ENCODE measurements around the gene SPRY4. TPM values are rescaled to one million over a fixed set of nuclear protein-coding genes. Genes with fewer than 3 reads are reported as not detected.
A peak's percentile ranks its signal among the peaks of the same experiment; 100 is the strongest.
"Not testable (repeated sequence)": the region's sequence is repeated elsewhere in the genome, so short reads cannot be mapped to it uniquely, and the experiment has no call there.

Gene SPRY4
- total and polyA plus RNA-seq, 12 donors = 5.0 to 13.7 (median 9.5) TPM

DNA sequence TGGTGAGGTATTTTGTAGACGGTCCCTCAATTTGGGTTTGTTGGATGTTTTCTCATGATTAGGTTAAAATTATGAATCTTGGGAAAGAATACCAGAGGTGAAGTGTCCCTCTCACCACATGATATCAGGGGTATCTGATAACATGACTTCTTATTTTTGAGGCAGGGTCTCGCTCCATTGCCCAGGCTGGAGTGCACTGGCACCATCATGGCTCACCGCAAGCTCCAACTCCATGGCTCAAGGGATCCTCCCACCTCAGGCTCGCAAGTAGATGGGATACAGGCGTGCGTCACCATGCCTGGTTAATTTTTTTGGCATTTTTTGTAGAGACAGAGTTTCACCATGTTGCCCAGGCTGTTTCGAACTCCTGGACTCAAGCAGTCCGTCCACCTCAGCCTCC lies 24.1 kb downstream of the SPRY4 start:
- no peaks in the 10 kb centered on the region for H3K9me3 ChIP-seq
- TF ChIP-seq CTCF (IDR thresholded peaks at IDR 0.05) = no peak
- H3K4me1 ChIP-seq = peaks cover under 1 to 41% (median 31%) of the 10 kb centered on the region in 9 donors
- intact Hi-C loops (cut with DNase I) = loop anchor here in 2 of 10 donors (10.0 kb wide), 2 partner anchors 146 to 306 kb away; no protein-coding TSS in a partner anchor
- DNase-seq (no peak), ATAC-seq (no peak)
- no peak overlapping the region for H3K27ac ChIP-seq
- no peaks in the 10 kb centered on the region for H3K36me3 ChIP-seq
- H3K27me3 ChIP-seq = no peaks in the 10 kb centered on the region
- 96 to 97% methylated on average over 8 of the region's 8 CpGs for WGBS, 2 donors
- no peak overlapping the region for H3K4me3 ChIP-seq

DNA sequence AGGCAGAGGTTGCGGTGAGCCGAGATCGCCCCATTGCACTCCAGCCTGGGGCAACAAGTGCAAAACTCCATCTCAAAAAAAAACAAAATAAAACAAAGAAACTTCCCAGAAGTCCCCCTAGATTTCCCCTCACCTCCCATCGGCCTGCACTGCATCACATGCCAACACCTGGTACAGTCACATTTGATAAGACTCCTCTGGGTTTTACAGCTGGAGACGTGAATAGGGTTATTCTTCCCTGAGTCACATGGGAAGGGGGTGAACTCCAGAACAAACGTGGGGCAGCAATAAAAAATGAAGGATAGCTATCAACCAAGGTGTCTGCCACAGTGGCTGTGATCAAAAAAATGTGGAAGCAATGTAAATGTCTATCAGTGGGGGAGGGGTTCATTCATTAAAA lies 26.0 kb downstream of the SPRY4 start:
- peaks cover 5 to 48% (median 28%) of the 10 kb centered on the region in 9 donors for H3K4me1 ChIP-seq
- 73 to 74% methylated on average over 6 of the region's 6 CpGs for WGBS, 2 donors
- no peaks in the 10 kb centered on the region for H3K36me3 ChIP-seq
- ATAC-seq = no peak
- TF ChIP-seq CTCF (IDR thresholded peaks at IDR 0.05) = no peak
- H3K27ac ChIP-seq = no peak overlapping the region
- no peak for DNase-seq
- H3K27me3 ChIP-seq = no peaks in the 10 kb centered on the region
- no peaks in the 10 kb centered on the region for H3K9me3 ChIP-seq
- intact Hi-C loops (cut with DNase I) = loop anchor here in 1 of 10 donors (10.0 kb wide), 1 partner anchor 396 kb away; no protein-coding TSS in a partner anchor
- no peak overlapping the region for H3K4me3 ChIP-seq

- not testable (repeated sequence) for H3K4me3 ChIP-seq, H3K9me3 ChIP-seq, ATAC-seq, H3K27me3 ChIP-seq, H3K36me3 ChIP-seq, DNase-seq
- peak overlapping the region in 7 of 10 donors; percentile 9 to 76 (median 64) for H3K27ac ChIP-seq
- intact Hi-C loops (cut with DNase I) = loop anchor here in 1 of 10 donors (10.0 kb wide), 1 partner anchor 397 kb away; no protein-coding TSS in a partner anchor
- H3K4me1 ChIP-seq = peaks cover 5 to 53% (median 31%) of the 10 kb centered on the region in 9 donors
- 96 to 97% methylated on average over 5 of the region's 5 CpGs for WGBS, 2 donors
These were observed 27.0 kb downstream of the SPRY4 start for GRCh38 chr5:142297786-142298185.

DNA sequence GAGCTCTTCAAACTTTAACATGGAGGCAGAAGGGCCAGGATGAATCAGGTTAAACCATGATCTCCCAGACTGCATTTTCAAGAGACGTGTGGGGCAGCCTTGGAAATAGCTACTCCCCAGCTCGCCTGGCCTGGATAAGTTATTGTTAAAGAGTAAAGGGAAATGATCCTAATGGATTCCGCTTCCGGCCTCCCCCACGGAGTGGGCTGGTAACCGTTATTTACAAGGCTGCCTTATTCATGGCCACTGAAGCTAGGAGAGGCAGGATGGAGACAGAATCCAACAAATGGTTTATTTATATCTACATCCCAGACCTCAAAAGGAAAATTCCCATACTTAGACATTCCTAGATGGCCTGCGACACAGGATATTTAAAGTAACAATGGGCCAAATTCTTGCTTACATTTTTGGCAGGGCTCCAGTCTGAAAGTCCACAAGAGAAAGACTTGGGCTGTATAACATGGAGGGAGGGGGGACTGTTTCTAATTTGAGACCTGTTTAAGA lies 27.9 kb downstream of the SPRY4 start:
- peaks cover 5 to 53% (median 31%) of the 10 kb centered on the region in 9 donors for H3K4me1 ChIP-seq

More for the DNA sequence above, 27.9 kb downstream of the SPRY4 start:
- H3K27ac ChIP-seq = peak overlapping the region; percentile 8 to 76 (median 56)
- peak; percentile 67 to 91 (median 84) for ATAC-seq
- no peak overlapping the region for H3K4me3 ChIP-seq
- TF ChIP-seq CTCF (IDR thresholded peaks at IDR 0.05) = no peak
- H3K27me3 ChIP-seq = no peaks in the 10 kb centered on the region
- peak; percentile 27 to 86 for DNase-seq
- WGBS, 2 donors = 25 to 26% methylated on average over 7 of the region's 7 CpGs
- no peaks in the 10 kb centered on the region for H3K36me3 ChIP-seq
- H3K9me3 ChIP-seq = no peaks in the 10 kb centered on the region
- intact Hi-C loops (cut with DNase I) = loop anchor here in 1 of 10 donors (10.0 kb wide), 1 partner anchor 398 kb away; no protein-coding TSS in a partner anchor

Measured in heart right ventricle (tissue), 16 donors.